ENCODE data around the gene WDFY2.

- TF ChIP-seq CTCF (IDR thresholded peaks at IDR 0.05; ENCODE audit: borderline replicate concordance, extremely low read depth, low read length, poor library complexity, severe bottlenecking) (no peak), EZH2 (IDR thresholded peaks at IDR 0.05; ENCODE audit: borderline replicate concordance, low read depth, low read length, severe bottlenecking) (no peak)
Observed at GRCh38 chr13:51746802-51747201, 162.5 kb downstream of the WDFY2 start.
